ENCODE data around the gene POLD1.
"Not testable (repeated sequence)": the region's sequence is repeated elsewhere in the genome, so short reads cannot be mapped to it uniquely, and the experiment has no call there.

POLD1 gene

DNA sequence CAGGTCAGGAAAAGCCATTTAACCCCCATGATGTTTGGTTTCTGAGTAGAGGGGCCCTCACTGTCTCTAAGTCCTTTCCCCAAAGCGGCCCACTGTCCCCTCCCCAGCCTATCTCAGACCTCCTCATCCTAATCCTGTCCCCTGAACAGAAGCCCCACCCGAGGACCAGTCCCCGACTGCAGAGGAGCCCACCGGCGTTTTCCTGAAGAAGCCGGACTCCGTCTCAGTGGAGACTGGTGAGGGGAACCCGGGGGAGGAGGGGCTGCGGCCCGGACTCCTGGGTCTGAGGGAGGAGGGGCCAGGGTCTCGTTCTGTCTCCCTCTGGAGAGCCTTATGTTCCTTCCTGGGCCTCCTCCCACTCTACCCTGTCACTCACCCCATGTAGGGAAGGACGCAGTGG, 51.5 kb downstream of the POLD1 start:
- no peak for DNase-seq (ENCODE audit: low spot score)

DNA sequence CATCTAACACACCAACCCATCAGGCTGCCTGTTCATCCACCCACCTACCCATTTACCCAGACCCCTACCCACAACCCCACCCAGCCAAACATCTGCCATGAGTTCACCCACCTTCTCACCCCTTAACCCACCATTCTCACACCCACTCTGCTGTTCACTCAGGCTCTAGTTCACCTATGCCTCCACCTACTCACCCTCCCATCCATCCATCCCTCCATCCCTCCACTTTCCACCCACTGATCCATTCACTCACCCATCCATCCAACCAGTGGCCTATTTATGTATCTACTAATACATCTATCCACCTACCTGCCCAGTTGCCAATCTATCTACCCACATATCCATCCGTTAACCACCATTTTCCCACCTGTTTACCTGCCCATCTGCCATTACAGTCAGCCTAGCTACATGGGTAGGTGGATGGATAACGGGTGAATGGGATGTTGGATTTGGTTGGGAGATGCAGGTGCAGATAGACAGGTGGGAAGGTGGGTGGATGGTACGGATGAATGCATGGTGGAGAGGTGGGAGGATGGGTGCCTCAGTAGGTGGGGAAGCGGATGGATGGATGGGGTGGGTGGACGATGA, 53.8 kb downstream of the POLD1 start:
- no peak for DNase-seq (ENCODE audit: low spot score)

GRCh38 chr19:50439130-50439529, 55.0 kb downstream of the POLD1 start:
- DNase-seq (ENCODE audit: low spot score): not testable (repeated sequence)

GRCh38 chr19:50444059-50444458, 59.9 kb downstream of the POLD1 start:
- DNase-seq (ENCODE audit: low spot score): no peak

DNA sequence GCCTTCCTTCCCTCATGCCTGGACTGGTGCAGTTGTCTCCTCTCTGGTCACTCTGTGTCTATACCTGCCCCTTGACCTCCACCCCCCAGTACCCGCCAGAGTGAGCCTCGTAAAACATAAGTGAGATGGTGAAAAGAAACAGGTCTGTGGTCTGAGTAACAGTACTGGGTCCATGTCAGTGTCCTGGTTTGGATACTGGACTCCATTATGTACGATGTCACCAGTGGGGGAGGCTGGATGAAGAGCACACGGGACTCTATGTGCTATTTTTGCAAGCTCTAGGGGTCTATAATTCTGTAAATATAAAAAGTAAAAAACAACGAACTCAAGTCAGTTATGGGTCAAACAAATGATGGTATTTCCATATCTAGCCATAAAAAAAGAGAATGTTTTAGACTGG, 62.9 kb downstream of the POLD1 start:
- no peak for DNase-seq (ENCODE audit: low spot score)

DNA sequence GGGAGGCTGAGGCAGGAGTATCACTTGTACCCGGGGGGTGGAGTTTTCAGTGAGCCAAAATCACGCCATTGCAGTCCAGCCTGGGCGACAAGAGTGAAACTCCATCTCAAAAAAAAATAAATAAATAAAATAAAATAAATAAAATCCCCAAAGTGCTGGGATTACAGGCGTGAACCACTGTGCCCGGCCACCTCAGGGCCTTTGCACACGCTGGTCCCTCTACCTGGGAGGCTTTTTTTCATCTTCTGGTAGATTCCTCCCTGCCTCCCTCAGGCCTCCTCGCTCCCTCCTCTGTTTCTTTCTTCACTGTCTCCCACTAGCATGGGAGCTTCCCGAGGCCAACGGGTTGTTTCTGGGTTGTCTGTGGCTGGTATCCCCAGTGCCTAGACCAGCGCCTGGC, 63.6 kb downstream of the POLD1 start:
- DNase-seq (ENCODE audit: low spot score): no peak

GRCh38 chr19:50449236-50449899, 65.2 kb downstream of the POLD1 start:
- DNase-seq (ENCODE audit: low spot score): no peak

DNA sequence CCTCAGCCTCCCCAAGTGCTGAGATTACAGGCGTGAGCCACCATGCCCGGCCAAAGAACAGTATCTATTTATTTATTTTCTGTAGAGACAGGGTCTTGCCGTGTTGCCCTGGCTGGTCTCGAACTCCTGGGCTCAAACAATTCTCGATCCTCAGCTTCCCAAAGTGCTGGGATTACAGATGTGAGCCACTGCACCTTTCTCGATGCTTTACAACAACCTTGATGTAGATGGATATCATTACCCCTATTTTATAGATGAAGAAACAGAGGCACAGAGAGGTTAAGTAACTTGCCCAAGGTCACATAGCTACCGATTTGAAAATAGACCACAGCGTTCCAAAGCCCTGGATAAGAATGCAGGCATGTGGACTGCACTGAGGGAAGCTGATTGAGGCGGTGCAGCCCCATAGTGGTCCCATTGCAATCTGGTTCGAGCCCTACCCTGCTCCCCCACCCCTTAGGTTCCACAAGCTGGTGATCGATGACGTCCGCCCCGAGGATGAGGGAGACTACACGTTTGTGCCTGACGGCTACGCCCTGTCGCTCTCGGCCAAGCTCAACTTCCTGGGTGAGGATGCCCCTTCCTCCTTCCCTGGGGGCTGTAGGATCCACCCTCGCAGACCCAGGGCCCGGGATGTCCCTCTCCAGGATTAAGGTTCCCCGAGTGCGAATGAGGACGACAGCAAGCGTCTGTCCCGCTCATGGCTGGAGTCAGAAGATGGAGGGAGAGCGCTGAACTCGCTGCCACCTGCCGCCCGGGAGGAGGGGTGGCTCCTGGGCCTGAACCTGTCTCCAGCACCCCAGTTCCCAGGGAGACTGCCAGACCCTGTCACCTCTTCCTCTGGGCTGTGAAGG, 66.4 kb downstream of the POLD1 start:
- DNase-seq (ENCODE audit: low spot score): no peak

DNA sequence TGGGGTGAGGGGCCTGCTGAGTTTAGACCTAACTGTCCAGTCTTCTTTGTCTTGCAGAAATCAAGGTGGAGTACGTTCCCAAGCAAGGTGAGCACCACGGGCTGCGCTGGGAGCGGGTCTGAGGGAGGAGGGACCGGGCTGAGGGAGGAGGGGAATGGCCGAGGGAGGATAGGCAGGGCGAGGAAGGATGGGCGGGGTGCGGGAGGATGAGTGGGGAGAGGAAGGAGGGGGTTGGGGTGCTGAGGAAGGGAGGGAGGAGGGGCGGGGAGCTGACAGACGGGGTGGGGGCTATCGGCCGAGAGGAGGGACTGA, 67.0 kb downstream of the POLD1 start:
- DNase-seq (ENCODE audit: low spot score): no peak

DNA sequence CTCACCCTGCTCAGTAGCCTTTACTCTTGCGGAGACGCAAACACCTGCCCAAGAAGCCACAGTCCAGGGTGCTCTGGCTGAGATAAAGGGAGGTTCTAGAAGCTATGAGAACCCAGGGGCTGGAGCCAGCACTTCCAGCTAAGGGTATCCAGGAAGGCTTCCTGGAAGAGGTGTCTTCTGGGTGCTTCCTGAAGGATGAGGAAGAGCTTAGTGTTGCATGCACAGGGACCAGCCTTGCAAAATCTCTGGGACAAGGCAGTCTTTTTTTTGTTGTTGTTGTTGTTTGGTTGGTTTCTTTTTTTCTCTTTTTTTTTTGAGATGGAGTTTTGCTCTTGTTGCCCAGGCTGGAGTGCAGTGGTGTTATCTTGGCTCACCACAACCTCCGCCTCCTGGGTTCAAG, 69.1 kb downstream of the POLD1 start:
- DNase-seq (ENCODE audit: low spot score): no peak

GRCh38 chr19:50455992-50456391, 71.8 kb downstream of the POLD1 start:
- no peak for DNase-seq (ENCODE audit: low spot score)

DNA sequence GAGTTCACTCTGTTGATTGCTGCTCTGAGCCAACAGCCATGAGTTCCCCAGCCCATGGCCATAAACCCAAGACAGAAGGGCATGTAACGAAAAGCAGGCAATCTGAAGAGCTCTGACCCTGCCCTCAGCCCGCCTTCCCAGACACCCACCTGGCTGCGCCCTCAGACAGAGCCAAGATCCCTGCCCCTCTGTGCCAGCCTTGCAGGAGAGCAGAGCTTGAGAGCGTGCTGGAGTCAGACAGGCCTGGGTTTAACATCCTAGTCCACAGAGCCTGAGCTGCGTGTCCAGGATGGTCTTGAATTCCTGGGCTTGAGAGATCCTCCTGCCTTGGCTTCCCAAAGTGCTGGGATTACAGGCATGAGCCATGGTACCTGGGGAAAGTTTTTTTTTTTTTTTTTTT, 73.2 kb downstream of the POLD1 start:
- DNase-seq (ENCODE audit: low spot score): no peak

DNA sequence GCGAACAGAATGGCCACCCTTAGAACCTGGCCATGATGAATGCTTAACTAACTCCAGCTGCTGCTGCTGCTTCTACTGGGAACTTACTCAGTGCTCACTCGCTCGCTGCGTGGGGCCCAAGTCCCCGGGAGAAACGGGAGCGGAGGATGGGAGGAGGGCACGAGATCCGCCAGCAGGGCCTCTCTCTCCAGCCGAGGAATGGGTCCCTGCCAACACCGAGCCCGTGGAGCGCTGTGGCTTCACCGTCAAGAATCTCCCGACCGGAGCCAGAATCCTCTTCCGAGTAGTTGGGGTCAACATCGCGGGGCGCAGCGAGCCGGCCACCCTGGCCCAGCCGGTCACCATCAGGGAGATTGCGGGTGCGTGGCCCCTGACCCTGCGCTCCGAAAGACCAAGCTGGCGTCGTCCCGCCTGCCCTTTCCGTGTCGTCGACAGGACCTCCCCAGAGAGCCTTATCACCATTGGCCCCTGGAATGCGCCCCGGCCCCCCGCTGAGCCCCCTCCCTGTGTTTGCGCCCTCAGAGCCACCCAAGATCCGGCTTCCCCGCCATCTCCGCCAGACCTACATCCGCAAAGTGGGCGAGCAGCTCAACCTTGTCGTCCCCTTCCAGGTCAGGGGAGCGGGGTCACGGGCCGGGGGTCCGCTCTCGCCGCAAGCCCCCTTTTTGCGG, 74.4 kb downstream of the POLD1 start:
- no peak for DNase-seq (ENCODE audit: low spot score)

DNA sequence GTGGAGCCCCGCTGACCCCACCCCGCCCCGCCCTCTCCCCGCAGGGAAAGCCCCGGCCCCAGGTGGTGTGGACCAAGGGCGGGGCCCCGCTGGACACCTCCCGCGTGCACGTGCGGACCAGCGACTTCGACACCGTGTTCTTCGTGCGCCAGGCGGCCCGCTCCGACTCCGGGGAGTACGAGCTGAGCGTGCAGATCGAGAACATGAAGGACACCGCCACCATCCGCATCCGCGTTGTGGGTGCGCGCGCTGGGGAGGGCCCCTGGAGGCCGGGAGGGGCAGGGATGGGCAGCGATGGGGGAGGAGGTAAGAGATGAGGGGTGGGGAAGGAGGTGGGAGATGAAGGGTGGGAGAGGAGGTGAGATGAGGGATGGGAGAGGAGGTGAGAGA, 74.9 kb downstream of the POLD1 start:
- no peak for DNase-seq (ENCODE audit: low spot score)

DNA sequence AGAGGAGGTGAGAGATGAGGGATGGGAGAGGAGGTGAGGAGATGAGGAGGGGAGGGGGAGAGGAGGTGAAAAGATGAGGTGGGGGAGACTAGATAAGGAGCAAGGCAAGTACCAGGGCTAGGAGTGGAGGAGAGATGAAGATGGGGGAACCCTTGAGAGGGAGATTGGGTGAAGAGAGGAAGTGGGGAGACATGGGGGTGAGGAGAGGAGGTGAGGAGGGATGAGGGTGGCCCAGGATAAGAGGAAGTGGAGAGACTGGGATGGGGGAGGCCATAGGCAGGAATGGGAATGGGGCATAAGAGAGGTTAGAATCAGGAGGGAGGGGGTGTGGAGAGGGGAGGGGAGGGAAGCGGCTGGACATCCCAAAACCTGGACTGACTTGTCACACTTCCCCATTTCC, 75.5 kb downstream of the POLD1 start:
- DNase-seq (ENCODE audit: low spot score): no peak

DNA sequence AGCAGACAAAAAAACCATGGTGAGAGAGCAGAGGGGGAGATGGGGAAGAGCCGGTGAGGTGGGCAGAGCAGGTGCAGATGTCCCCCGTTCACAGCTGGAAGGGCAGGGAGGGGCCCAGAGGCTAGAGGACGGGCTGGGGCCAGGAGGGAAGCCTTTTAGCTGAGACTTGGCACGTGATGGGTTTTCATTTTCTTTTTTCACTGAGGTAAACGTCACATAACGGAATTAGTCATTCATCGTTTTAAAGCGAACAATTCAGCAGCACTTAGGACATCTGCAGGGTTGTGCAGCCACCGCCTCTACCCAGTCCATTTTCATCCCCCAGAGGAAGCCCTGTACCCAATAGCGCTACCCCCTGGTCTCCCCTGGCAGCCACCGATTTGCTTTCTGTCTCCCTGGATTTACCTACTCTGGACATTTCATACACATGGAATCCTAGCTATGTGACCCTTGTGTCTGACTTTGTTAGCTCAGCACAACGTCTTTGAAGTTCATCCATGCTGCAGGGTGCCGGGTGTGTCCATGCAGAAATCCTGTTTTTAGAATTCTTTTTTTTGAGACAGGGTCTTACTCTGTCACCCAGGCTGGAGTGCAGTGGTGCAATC, 76.1 kb downstream of the POLD1 start:
- no peak for DNase-seq (ENCODE audit: low spot score)

DNA sequence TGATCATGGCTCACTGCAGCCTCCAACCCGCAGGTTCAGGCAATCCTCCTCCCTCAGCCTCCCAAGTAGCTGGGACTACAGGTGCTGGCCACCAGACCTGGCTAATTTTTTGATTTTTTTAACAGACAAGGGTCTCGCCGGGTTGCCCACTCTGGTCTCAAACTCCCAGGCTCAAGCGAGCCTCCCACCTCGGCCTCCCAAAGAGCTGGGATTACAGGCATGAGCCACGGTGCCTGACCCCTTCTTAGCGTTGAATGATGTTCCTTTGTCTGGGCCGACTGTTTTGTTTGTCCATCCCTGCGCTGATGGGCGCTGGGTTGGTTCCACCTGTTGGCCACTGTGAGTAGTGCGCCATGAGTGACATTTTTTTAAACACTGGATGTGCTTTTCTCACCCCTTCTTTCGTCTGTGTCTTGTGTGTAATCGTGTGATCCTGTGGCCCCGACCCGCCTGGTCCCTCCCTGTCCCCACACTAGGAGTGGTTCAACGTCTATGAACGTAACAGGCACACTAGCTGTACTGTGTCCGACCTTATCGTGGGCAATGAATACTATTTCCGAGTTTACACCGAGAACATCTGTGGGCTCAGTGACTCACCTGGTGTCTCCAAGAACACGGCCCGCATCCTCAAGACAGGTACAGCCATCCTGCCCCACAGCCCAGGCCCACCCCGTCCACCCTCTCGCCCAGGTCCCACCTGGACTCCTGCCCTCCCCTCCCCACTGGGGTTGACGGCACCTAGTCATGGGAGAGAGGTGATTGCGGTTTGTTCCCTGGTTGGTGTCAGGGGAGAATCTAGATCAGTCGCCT, 77.1 kb downstream of the POLD1 start:
- DNase-seq (ENCODE audit: low spot score): peak; percentile 59

DNA sequence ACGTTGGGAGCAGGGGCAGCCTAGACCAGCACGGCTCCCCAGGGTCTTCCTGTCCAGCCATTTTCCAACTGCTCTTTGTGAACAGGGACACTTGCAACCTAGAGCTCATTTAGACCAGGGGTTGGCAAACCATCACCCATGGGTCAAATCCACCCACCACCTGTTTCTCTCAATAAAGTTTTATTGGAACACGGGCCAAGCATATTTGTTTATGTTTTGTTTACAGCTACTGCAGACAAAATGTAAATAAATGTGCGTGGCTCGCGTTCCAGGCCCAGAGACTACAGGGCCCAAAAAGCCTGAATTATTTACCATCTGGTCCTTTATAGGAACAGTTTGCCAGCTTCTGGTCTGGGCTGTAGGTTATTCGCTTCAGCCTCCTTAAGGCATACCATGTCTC, 78.8 kb downstream of the POLD1 start:
- no peak for DNase-seq (ENCODE audit: low spot score)

DNA sequence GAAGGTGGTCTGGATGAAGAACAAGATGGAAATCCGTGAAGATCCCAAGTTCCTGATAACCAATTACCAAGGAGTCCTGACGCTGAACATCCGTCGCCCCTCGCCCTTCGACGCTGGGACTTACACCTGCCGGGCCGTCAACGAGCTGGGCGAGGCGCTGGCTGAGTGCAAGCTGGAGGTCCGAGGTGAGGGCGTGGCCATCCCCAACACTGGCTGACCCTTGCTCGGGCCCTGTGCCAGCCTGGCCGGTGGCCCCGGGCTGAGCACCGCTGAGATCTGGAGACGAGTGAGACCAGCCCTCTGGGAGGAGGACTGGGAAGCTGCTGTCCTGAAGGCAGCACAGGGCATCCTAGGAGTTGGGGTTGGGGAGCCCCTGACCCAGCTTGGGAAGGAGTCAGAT, 80.2 kb downstream of the POLD1 start:
- DNase-seq (ENCODE audit: low spot score): no peak

GRCh38 chr19:50465000-50465399, 80.9 kb downstream of the POLD1 start:
- DNase-seq (ENCODE audit: low spot score): no peak

GRCh38 chr19:50465986-50466705, 82.0 kb downstream of the POLD1 start:
- DNase-seq (ENCODE audit: low spot score): peak; percentile 18

All from kidney capillary endothelial cell (primary cell).